Measurements from ENCODE around the gene IP6K1. TPM values are rescaled to one million over a fixed set of nuclear protein-coding genes. Genes with fewer than 3 reads are reported as not detected.

IP6K1 gene
- total RNA-seq, 4 donors from 2014 or later: 37.8 to 64.9 (median 43.5) TPM

- Histone ChIP-seq H3K27me3 (no peaks in the 10 kb centered on the region), H3K4me1 (peaks cover 0 to 32% (median 3%) of the 10 kb centered on the region in 3 donors), H3K27ac (no peak overlapping the region), H3K4me3 (no peak overlapping the region), H3K36me3 (peaks cover 0 to 28% of the 10 kb centered on the region in 2 donors), H3K9me3 (no peaks in the 10 kb centered on the region)
- TF ChIP-seq, protein P1, sequence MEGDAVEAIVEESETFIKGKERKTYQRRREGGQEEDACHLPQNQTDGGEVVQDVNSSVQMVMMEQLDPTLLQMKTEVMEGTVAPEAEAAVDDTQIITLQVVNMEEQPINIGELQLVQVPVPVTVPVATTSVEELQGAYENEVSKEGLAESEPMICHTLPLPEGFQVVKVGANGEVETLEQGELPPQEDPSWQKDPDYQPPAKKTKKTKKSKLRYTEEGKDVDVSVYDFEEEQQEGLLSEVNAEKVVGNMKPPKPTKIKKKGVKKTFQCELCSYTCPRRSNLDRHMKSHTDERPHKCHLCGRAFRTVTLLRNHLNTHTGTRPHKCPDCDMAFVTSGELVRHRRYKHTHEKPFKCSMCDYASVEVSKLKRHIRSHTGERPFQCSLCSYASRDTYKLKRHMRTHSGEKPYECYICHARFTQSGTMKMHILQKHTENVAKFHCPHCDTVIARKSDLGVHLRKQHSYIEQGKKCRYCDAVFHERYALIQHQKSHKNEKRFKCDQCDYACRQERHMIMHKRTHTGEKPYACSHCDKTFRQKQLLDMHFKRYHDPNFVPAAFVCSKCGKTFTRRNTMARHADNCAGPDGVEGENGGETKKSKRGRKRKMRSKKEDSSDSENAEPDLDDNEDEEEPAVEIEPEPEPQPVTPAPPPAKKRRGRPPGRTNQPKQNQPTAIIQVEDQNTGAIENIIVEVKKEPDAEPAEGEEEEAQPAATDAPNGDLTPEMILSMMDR (IDR thresholded peaks at IDR 0.05): no peak
- TF ChIP-seq EP300 (IDR thresholded peaks at IDR 0.05) (no peak), POLR2AphosphoS5 (IDR thresholded peaks at IDR 0.05) (no peak), POLR2A (IDR thresholded peaks at IDR 0.05) (no peak)
- ATAC-seq: no peak
- WGBS, 2 donors (ENCODE audit: low coverage in 1 of 2): 72% methylated on average over 6 to 10 of the region's 13 CpGs
These were observed 38.4 kb downstream of the IP6K1 start for GRCh38 chr3:49747792-49748480.

GRCh38 chr3:49745986-49746385, 40.4 kb downstream of the IP6K1 start:
- no peak for ATAC-seq

DNA sequence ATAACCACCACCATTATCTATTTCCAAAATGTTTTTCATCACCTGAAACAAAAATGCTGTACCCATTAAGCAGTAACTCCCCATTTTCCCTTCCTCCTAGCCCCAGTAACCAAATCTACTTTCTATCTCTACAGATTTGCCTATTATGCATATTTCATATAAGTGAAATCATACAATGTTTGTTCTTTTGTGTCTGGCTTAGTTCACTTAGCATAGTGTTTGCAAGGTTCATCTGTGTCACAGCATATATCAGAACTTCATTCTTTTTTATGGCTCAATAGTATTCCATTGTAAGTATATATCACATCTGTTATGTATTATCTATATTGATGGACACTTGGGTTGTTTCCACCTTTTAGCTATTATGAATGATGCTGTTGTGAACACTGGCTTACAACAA, 45.9 kb downstream of the IP6K1 start:
- Histone ChIP-seq H3K4me1 (peaks cover 0 to 2% (median 0%) of the 10 kb centered on the region in 3 donors), H3K4me3 (no peak overlapping the region), H3K36me3 (peaks cover 0 to 66% of the 10 kb centered on the region in 2 donors), H3K27me3 (no peaks in the 10 kb centered on the region), H3K27ac (no peak overlapping the region), H3K9me3 (no peaks in the 10 kb centered on the region)
- no peak for ATAC-seq
- TF ChIP-seq EP300 (IDR thresholded peaks at IDR 0.05) (no peak), POLR2AphosphoS5 (IDR thresholded peaks at IDR 0.05) (no peak), POLR2A (IDR thresholded peaks at IDR 0.05) (no peak)
- TF ChIP-seq, protein P1 (IDR thresholded peaks at IDR 0.05): no peak

More at GRCh38 chr3:49745986-49746385, 40.4 kb downstream of the IP6K1 start:
- 43 to 53% methylated on average over 1 to 2 of the region's 2 CpGs for WGBS, 2 donors (ENCODE audit: low coverage in 1 of 2)
- Histone ChIP-seq H3K4me3 (no peak overlapping the region), H3K9me3 (no peaks in the 10 kb centered on the region), H3K36me3 (peaks cover 0 to 45% of the 10 kb centered on the region in 2 donors), H3K27me3 (no peaks in the 10 kb centered on the region), H3K27ac (peak overlapping the region in 1 of 4 donors; percentile 24), H3K4me1 (peaks cover 0 to 29% (median 3%) of the 10 kb centered on the region in 3 donors)
- no peak for TF ChIP-seq POLR2A (IDR thresholded peaks at IDR 0.05)
- TF ChIP-seq, protein P1 (IDR thresholded peaks at IDR 0.05): peak in 1 of 4 experiments; percentile 12
- TF ChIP-seq EP300 (IDR thresholded peaks at IDR 0.05): no peak

GRCh38 chr3:49738067-49738713, 48.2 kb downstream of the IP6K1 start:
- Histone ChIP-seq H3K36me3 (peaks cover 0 to 80% of the 10 kb centered on the region in 2 donors), H3K27ac (no peak overlapping the region), H3K4me3 (no peak overlapping the region), H3K9me3 (no peaks in the 10 kb centered on the region), H3K27me3 (no peaks in the 10 kb centered on the region), H3K4me1 (no peaks in the 10 kb centered on the region)
- ATAC-seq: no peak
- WGBS, 2 donors (ENCODE audit: low coverage in 1 of 2): 73 to 91% methylated on average over 2 to 4 of the region's 11 CpGs
- TF ChIP-seq EP300 (IDR thresholded peaks at IDR 0.05) (no peak), POLR2AphosphoS5 (IDR thresholded peaks at IDR 0.05) (no peak), POLR2A (IDR thresholded peaks at IDR 0.05) (no peak)
- TF ChIP-seq, protein P1 (IDR thresholded peaks at IDR 0.05): no peak

- ATAC-seq: no peak
- Histone ChIP-seq H3K4me1 (no peaks in the 10 kb centered on the region), H3K9me3 (no peaks in the 10 kb centered on the region), H3K27ac (no peak overlapping the region), H3K27me3 (no peaks in the 10 kb centered on the region), H3K4me3 (no peak overlapping the region), H3K36me3 (peaks cover 0 to 91% of the 10 kb centered on the region in 2 donors)
- TF ChIP-seq EP300 (IDR thresholded peaks at IDR 0.05) (no peak), POLR2A (IDR thresholded peaks at IDR 0.05) (no peak), POLR2AphosphoS5 (IDR thresholded peaks at IDR 0.05) (no peak)
- TF ChIP-seq, protein P1 (IDR thresholded peaks at IDR 0.05): no peak
- 90 to 91% methylated on average over 2 to 4 of the region's 6 CpGs for WGBS, 2 donors (ENCODE audit: low coverage in 1 of 2)
These were observed 51.6 kb downstream of the IP6K1 start for GRCh38 chr3:49734752-49735151.
